HepG2 (cell line): ENCODE measurements around the gene ARHGEF40. TPM values are rescaled to one million over a fixed set of nuclear protein-coding genes. Genes with fewer than 3 reads are reported as not detected.

Source experiments
- ATAC-seq: fragments of 200-7000 bp; cut with Tn5 transposase; 3 replicates; pipeline ENCODE4 v1.9.1; 2020; ENCODE audit warnings: mild to moderate bottlenecking, moderate library complexity
- BruUV-seq: library from RNA; stranded (reverse); fragments of 400-500 nt; replicated peaks from 2 replicates; lab custom pipeline; 2021; lab: Mats Ljungman, UMichigan
- CTCF ChIA-PET: fragments of 300-600 bp; formaldehyde crosslinking; extraction: SDS; loops from one replicate; lab custom pipeline; 2021; ENCODE audit warnings: low total read pairs, inconsistent platforms, low intra/inter-chr PET ratio; lab: Yijun Ruan, JAX
- POLR2A ChIA-PET: fragments of 350-600 bp; sonication (Branson Sonifier 250); formaldehyde crosslinking; loops from one replicate; lab custom pipeline; 2020; ENCODE audit warnings: antibody characterized with exemption, inconsistent platforms; lab: Yijun Ruan, JAX
- DNase-seq: peaks from one replicate; pipeline ENCODE4 v3.0.0-alpha.2; 2015; ENCODE audit warnings: low spot score
- FAIRE-seq: peaks from 3 replicates; lab custom pipeline; 2011; peaks lifted over from hg19 to GRCh38; lab: Jason Lieb, UNC
- H2AFZ ChIP-seq: one replicate; pipeline ENCODE4 v1.6.1; 2011; ENCODE audit warnings: low read length, inconsistent platforms
- H3K27ac ChIP-seq: fragments of 300-600 bp; 3 replicates; pipeline ENCODE4 v1.8.0; 2011; ENCODE audit warnings: mixed run types, mild to moderate bottlenecking, mixed read lengths, low read length, inconsistent platforms; ENCODE audit not compliant: insufficient read depth; ENCODE audit errors: extremely low read length
- H3K27me3 ChIP-seq, 2 experiments: fragments of 200-600 bp in 1 of 2; 2 replicates in 1 of 2; 3 replicates in 1 of 2; pipeline versions ENCODE4 v1.6.0 to v1.8.0; 2011; ENCODE audit warnings: low read length in 2 of 2, mild to moderate bottlenecking in 2 of 2, moderate library complexity in 2 of 2, inconsistent platforms in 1 of 2; ENCODE audit not compliant: insufficient read depth in 2 of 2, control insufficient read depth in 1 of 2
- H3K36me3 ChIP-seq, 2 experiments: fragments of 200-600 bp in 1 of 2; replicated peaks in 1 of 2; 2 replicates in 1 of 2; 3 replicates in 1 of 2; pipeline versions ENCODE4 v1.5.1 to v1.8.0; 2011; ENCODE audit warnings: low read length in 2 of 2, inconsistent platforms in 1 of 2; ENCODE audit not compliant: insufficient read depth in 2 of 2, control insufficient read depth in 1 of 2
- H3K4me1 ChIP-seq: 2 replicates; pipeline ENCODE4 v1.5.1; 2012; ENCODE audit warnings: low read length, inconsistent platforms; ENCODE audit not compliant: insufficient read depth
- H3K4me2 ChIP-seq: 2 replicates; pipeline ENCODE4 v1.6.0; 2011; ENCODE audit warnings: low read depth, low read length, inconsistent platforms
- H3K4me3 ChIP-seq, 3 experiments: fragments of 200-600 bp in 1 of 3; sonication (generic), shearing (Covaris generic) in 1 of 3; replicated peaks in 1 of 3; 2 replicates each; pipeline ENCODE4 v1.5.1; 2011 to 2016; ENCODE audit warnings: low read length in 3 of 3, inconsistent platforms in 2 of 3, low read depth in 2 of 3, mild to moderate bottlenecking in 2 of 3, control low read depth in 1 of 3, mixed read lengths in 1 of 3; ENCODE audit not compliant: insufficient read depth in 1 of 3
- H3K79me2 ChIP-seq: one replicate; pipeline ENCODE4 v1.6.1; 2011; ENCODE audit warnings: low read length, inconsistent platforms; ENCODE audit not compliant: insufficient read depth
- H3K9ac ChIP-seq: 2 replicates; pipeline ENCODE4 v1.6.0; 2011; ENCODE audit warnings: mild to moderate bottlenecking, low read depth, low read length, inconsistent platforms; ENCODE audit not compliant: insufficient read depth
- H3K9me3 ChIP-seq: 2 replicates; pipeline ENCODE4 v1.5.1; 2012; ENCODE audit warnings: mild to moderate bottlenecking, low read length
- H4K20me1 ChIP-seq: 2 replicates; pipeline ENCODE4 v1.6.0; 2011; ENCODE audit warnings: inconsistent platforms, mild to moderate bottlenecking, low read length, moderate library complexity; ENCODE audit not compliant: insufficient read depth
- EEA1 ChIP-seq: sonication (generic); formaldehyde crosslinking; IDR thresholded peaks from 2 replicates; pipeline ENCODE4 v1.5.1; 2020; ENCODE audit warnings: mild to moderate bottlenecking, missing genetic modification reagents, borderline replicate concordance
- EP300 ChIP-seq, 3 experiments: sonication (generic) in 1 of 3; formaldehyde crosslinking in 1 of 3; IDR thresholded peaks; 2 replicates each; pipeline versions ENCODE4 v1.5.1 to v1.6.1; 2011 to 2020; ENCODE audit warnings: low read depth in 2 of 3, low read length in 2 of 3, borderline replicate concordance in 1 of 3, improper control_type of control experiment in 1 of 3, mild to moderate bottlenecking in 1 of 3, missing genetic modification reagents in 1 of 3, moderate library complexity in 1 of 3
- FOXO1 ChIP-seq: sonication (generic); formaldehyde crosslinking; IDR thresholded peaks from 2 replicates; pipeline ENCODE4 v1.4.0; 2020; ENCODE audit warnings: missing genetic modification reagents
- HMG20B ChIP-seq: conservative IDR thresholded peaks from 2 replicates; pipeline ENCODE4 v1.6.1; 2016; ENCODE audit warnings: missing genetic modification reagents, missing compliant biosample characterization
- HNF4G ChIP-seq, 2 experiments: sonication (generic) in 1 of 2; formaldehyde crosslinking in 1 of 2; IDR thresholded peaks; 2 replicates each; pipeline versions ENCODE4 v1.4.0 to v1.6.1; 2011 to 2020; ENCODE audit warnings: borderline replicate concordance in 2 of 2, low read depth in 2 of 2, mild to moderate bottlenecking in 2 of 2, low read length in 1 of 2, missing genetic modification reagents in 1 of 2, moderate library complexity in 1 of 2
- HNRNPLL ChIP-seq: fragments of 200-400 bp; formaldehyde crosslinking; IDR thresholded peaks from 2 replicates; pipeline ENCODE4 v1.6.1; 2017; ENCODE audit warnings: mild to moderate bottlenecking, low read depth, low read length; ENCODE audit not compliant: poor library complexity, severe bottlenecking
- NFATC3 ChIP-seq: sonication (generic); formaldehyde crosslinking; IDR thresholded peaks from 2 replicates; pipeline ENCODE4 v1.5.1; 2020; ENCODE audit warnings: mild to moderate bottlenecking, missing genetic modification reagents
- PPARG ChIP-seq: conservative IDR thresholded peaks from 2 replicates; pipeline ENCODE4 v1.6.1; 2016; ENCODE audit warnings: missing biosample characterization, missing genetic modification reagents
- RAD51 ChIP-seq: fragments of 450-650 bp; IDR thresholded peaks from 2 replicates; pipeline ENCODE4 v1.6.1; 2016; ENCODE audit warnings: borderline replicate concordance
- RELA ChIP-seq: sonication (generic); formaldehyde crosslinking; IDR thresholded peaks from 2 replicates; pipeline ENCODE4 v1.4.0; 2020; ENCODE audit warnings: missing genetic modification reagents
- RORA ChIP-seq: sonication (generic); formaldehyde crosslinking; IDR thresholded peaks from 2 replicates; pipeline ENCODE4 v1.5.0; 2020; ENCODE audit warnings: mild to moderate bottlenecking, missing genetic modification reagents, moderate library complexity
- SALL2 ChIP-seq: sonication (generic); formaldehyde crosslinking; IDR thresholded peaks from 2 replicates; pipeline ENCODE4 v1.8.1; 2023; ENCODE audit warnings: mild to moderate bottlenecking, missing genetic modification reagents, inconsistent platforms
- ZNF143 ChIP-seq: sonication (generic); formaldehyde crosslinking; IDR thresholded peaks from 2 replicates; pipeline ENCODE4 v1.4.0; 2020; ENCODE audit warnings: missing genetic modification reagents
- ZNF564 ChIP-seq: sonication (generic); formaldehyde crosslinking; IDR thresholded peaks from 2 replicates; pipeline ENCODE4 v1.8.1; 2023; ENCODE audit warnings: mild to moderate bottlenecking, missing genetic modification reagents
- whole genome bisulfite sequencing: methylation state at CpG from one replicate; pipeline ENCODE4 v1.1.6; 2017; ENCODE audit warnings: low lambda C conversion rate; 5-methylcytosine and 5-hydroxymethylcytosine counted together
- in situ Hi-C: cut with HindIII; loops from 2 replicates; pipeline ENCODE4 v1.10.0; 2017; ENCODE audit warnings: low pct_unique_long_range_greater_than_20kb; ENCODE audit not compliant: extremely low pct_ligation_motif_present
- intact Hi-C: fragments of 100-400 bp; cut with micrococcal nuclease; formaldehyde crosslinking; loops from one replicate; pipeline ENCODE4 v1.10.0; 2022; ENCODE audit not compliant: unreplicated experiment
- polyA plus RNA-seq, 8 experiments: library from polyadenylated mRNA; depleted of rRNA in 3 of 8; stranded (reverse) in 7 of 8; unstranded in 1 of 8; fragments of >200 nt; fragmentation: Illumina TruSeq in 4 of 8; extraction: Trizol in 4 of 8; gene quantifications; 2 replicates each; pipeline versions ENCODE4 v1.2.1 to v1.2.3, GENCODE V29; 2011 to 2016; ENCODE audit warnings: low read depth in 4 of 8, missing spikeins in 1 of 8, mixed read lengths in 1 of 8; ENCODE audit not compliant: insufficient read depth in 1 of 8
- total RNA-seq, 5 experiments: library from RNA; depleted of rRNA; stranded (reverse); fragments of >200 nt; fragmentation: Illumina TruSeq; extraction: Trizol; gene quantifications; 2 replicates each; pipeline ENCODE4 v1.2.3, GENCODE V29; 2016; ENCODE audit warnings: low read depth in 1 of 5
- TF ChIP-seq, protein P1 (sequence below): IDR thresholded peaks from 2 replicates; pipeline ENCODE4 v1.6.1; 2016; ENCODE audit warnings: low read depth, missing genetic modification reagents, missing compliant biosample characterization
- TF ChIP-seq, protein P2 (sequence below): sonication (generic); formaldehyde crosslinking; IDR thresholded peaks from 2 replicates; pipeline ENCODE4 v1.8.0; 2022; ENCODE audit warnings: mild to moderate bottlenecking, missing genetic modification reagents, moderate library complexity
- TF ChIP-seq, protein P3 (sequence below), 2 experiments: fragments of 450-650 bp in 1 of 2; sonication (generic) in 1 of 2; formaldehyde crosslinking; IDR thresholded peaks; 2 replicates each; pipeline versions ENCODE4 v1.5.0 to v1.8.0; 2020 to 2022; ENCODE audit warnings: mild to moderate bottlenecking in 1 of 2, missing genetic modification reagents in 1 of 2

ARHGEF40 gene
- total and polyA plus RNA-seq, 2 of the 13 experiments (the other 11 are each of a cell fraction or from before 2014, with no cell fraction given), result 28.1 to 78.1 TPM

DNA sequence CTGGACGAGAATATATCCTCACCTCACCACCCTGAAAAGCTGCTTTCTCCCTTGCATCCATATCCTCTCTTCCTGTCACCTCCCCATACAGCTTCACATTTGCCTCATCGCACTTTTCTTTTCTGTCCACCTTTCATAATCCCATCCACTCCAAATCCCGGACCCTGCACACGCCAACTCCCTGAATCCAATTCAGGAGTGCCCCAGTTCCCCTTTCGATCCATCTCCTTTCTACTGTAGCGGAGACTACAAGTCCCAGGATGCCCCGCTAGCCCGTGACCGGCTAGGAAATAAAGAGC, 33.3 kb downstream of the ARHGEF40 start:
- Histone ChIP-seq H3K36me3 (no peaks in the 10 kb centered on the region), H2AFZ (peak overlapping the region; percentile 43), H3K4me3 (peak overlapping the region; percentile 61 to 82 (median 66)), H3K9me3 (no peaks in the 10 kb centered on the region), H3K9ac (peak overlapping the region; percentile 95), H3K79me2 (peaks cover 15% of the 10 kb centered on the region), H3K27me3 (no peaks in the 10 kb centered on the region; a peak in 1 of 5 replicates), H3K4me1 (peaks cover 77% of the 10 kb centered on the region), H4K20me1 (no peaks in the 10 kb centered on the region), H3K27ac (peak overlapping the region; percentile 97), H3K4me2 (peak overlapping the region; percentile 94)
- peak; percentile 42 for FAIRE-seq
- ATAC-seq, result no peak
- under 1% methylated on average over 9 of the region's 9 CpGs for WGBS
- intact Hi-C loops, result no loop called here
- no TSS peak for BruUV-seq
- in situ Hi-C loops, result loop anchor here (5.0 kb wide), 2 partner anchors 36 to 86 kb away; no protein-coding TSS in a partner anchor
- POLR2A ChIA-PET, result interaction anchor here (0.9 to 6.5 kb wide), 15 partner anchors 8 to 422 kb away, joined by 3 to 141 read pairs (median 9); partner anchors contain the start of gene ARHGEF40
- CTCF ChIA-PET, result interaction anchor here (2.8 to 8.0 kb wide), 3 partner anchors 10 to 89 kb away, joined by 20 to 320 read pairs (median 83); partner anchors contain the start of genes ARHGEF40 and ZNF219
- no peak for DNase-seq
- TF ChIP-seq HMG20B (no peak), HNRNPLL (no peak), RORA (no peak), PPARG (CRISPR knock-in tag) (0 out of 2 replicates have a peak, but pooled peaks have one; percentile 10), EP300 (IDR thresholded peaks at IDR 0.05; ENCODE audit: low read depth in 2 of 2, low read length in 2 of 2) (0 out of 4 replicates have a peak, but pooled peaks of 1 of the 2 experiments have one; percentile 36), EP300 (CRISPR knock-in tag; IDR thresholded peaks at IDR 0.05; ENCODE audit: borderline replicate concordance) (no peak), HNF4G (IDR thresholded peaks at IDR 0.05; ENCODE audit: borderline replicate concordance, low read depth, low read length) (no peak), HNF4G (CRISPR knock-in tag; IDR thresholded peaks at IDR 0.05; ENCODE audit: borderline replicate concordance, low read depth) (no peak), SALL2 (CRISPR knock-in tag) (no peak), EEA1 (no peak), RELA (no peak), ZNF564 (CRISPR knock-in tag) (no peak), NFATC3 (CRISPR knock-in tag) (no peak), FOXO1 (CRISPR knock-in tag) (no peak), RAD51 (peak; percentile 3; the same call in 1 of the 2 replicates), ZNF143 (CRISPR knock-in tag) (peak; percentile 96)
- TF ChIP-seq, protein P1, sequence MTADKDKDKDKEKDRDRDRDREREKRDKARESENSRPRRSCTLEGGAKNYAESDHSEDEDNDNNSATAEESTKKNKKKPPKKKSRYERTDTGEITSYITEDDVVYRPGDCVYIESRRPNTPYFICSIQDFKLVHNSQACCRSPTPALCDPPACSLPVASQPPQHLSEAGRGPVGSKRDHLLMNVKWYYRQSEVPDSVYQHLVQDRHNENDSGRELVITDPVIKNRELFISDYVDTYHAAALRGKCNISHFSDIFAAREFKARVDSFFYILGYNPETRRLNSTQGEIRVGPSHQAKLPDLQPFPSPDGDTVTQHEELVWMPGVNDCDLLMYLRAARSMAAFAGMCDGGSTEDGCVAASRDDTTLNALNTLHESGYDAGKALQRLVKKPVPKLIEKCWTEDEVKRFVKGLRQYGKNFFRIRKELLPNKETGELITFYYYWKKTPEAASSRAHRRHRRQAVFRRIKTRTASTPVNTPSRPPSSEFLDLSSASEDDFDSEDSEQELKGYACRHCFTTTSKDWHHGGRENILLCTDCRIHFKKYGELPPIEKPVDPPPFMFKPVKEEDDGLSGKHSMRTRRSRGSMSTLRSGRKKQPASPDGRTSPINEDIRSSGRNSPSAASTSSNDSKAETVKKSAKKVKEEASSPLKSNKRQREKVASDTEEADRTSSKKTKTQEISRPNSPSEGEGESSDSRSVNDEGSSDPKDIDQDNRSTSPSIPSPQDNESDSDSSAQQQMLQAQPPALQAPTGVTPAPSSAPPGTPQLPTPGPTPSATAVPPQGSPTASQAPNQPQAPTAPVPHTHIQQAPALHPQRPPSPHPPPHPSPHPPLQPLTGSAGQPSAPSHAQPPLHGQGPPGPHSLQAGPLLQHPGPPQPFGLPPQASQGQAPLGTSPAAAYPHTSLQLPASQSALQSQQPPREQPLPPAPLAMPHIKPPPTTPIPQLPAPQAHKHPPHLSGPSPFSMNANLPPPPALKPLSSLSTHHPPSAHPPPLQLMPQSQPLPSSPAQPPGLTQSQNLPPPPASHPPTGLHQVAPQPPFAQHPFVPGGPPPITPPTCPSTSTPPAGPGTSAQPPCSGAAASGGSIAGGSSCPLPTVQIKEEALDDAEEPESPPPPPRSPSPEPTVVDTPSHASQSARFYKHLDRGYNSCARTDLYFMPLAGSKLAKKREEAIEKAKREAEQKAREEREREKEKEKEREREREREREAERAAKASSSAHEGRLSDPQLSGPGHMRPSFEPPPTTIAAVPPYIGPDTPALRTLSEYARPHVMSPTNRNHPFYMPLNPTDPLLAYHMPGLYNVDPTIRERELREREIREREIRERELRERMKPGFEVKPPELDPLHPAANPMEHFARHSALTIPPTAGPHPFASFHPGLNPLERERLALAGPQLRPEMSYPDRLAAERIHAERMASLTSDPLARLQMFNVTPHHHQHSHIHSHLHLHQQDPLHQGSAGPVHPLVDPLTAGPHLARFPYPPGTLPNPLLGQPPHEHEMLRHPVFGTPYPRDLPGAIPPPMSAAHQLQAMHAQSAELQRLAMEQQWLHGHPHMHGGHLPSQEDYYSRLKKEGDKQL (CRISPR knock-in tag), result no peak
- TF ChIP-seq, protein P2, sequence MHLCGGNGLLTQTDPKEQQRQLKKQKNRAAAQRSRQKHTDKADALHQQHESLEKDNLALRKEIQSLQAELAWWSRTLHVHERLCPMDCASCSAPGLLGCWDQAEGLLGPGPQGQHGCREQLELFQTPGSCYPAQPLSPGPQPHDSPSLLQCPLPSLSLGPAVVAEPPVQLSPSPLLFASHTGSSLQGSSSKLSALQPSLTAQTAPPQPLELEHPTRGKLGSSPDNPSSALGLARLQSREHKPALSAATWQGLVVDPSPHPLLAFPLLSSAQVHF (CRISPR knock-in tag), result 0 out of 2 replicates have a peak, but pooled peaks have one; percentile 5
- TF ChIP-seq, protein P3, sequence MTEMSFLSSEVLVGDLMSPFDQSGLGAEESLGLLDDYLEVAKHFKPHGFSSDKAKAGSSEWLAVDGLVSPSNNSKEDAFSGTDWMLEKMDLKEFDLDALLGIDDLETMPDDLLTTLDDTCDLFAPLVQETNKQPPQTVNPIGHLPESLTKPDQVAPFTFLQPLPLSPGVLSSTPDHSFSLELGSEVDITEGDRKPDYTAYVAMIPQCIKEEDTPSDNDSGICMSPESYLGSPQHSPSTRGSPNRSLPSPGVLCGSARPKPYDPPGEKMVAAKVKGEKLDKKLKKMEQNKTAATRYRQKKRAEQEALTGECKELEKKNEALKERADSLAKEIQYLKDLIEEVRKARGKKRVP (CRISPR knock-in tag; IDR thresholded peaks at IDR 0.05), result peak in 1 of 2 experiments; percentile 73; a peak in 2 of 4 replicates
